WERI-Rb-1 (cell line): ENCODE data around the gene PDE9A.

Source experiments
- DNase-seq: peaks from one replicate; pipeline ENCODE4 v3.0.0-alpha.2; 2020
- H3K27ac ChIP-seq: fragments of 250-450 bp; sonication (Bioruptor Pico); 2 replicates; pipeline ENCODE4 v1.5.1; 2020; ENCODE audit warnings: mild to moderate bottlenecking, moderate library complexity
- H3K27me3 ChIP-seq: fragments of 250-450 bp; sonication (Bioruptor Pico); 2 replicates; pipeline ENCODE4 v1.5.1; 2021; ENCODE audit warnings: mild to moderate bottlenecking, low read depth, moderate library complexity; ENCODE audit not compliant: insufficient read depth, severe bottlenecking
- H3K36me3 ChIP-seq: fragments of 250-450 bp; sonication (Bioruptor Pico); 2 replicates; pipeline ENCODE4 v1.5.1; 2020; ENCODE audit warnings: mild to moderate bottlenecking, moderate library complexity
- H3K4me3 ChIP-seq: 2 replicates; pipeline ENCODE4 v1.5.1; 2011; ENCODE audit warnings: low read depth, mild to moderate bottlenecking, control low read depth, low read length
- H3K9me3 ChIP-seq: fragments of 250-450 bp; sonication (Bioruptor Pico); 2 replicates; pipeline ENCODE4 v1.5.1; 2021; ENCODE audit warnings: mild to moderate bottlenecking, moderate library complexity; ENCODE audit not compliant: severe bottlenecking
- CTCF ChIP-seq: IDR thresholded peaks from 2 replicates; pipeline ENCODE4 v1.5.1; 2011; ENCODE audit warnings: low read depth, mild to moderate bottlenecking, control low read depth, inconsistent platforms, low read length

Gene PDE9A

GRCh38 chr21:42681296-42682206 lies 28.1 kb downstream of the PDE9A start:
- DNase-seq, result no peak
- Histone ChIP-seq H3K27ac (no peak overlapping the region), H3K36me3 (peaks cover 61% of the 10 kb centered on the region), H3K27me3 (no peaks in the 10 kb centered on the region), H3K9me3 (no peaks in the 10 kb centered on the region), H3K4me3 (no peak overlapping the region)
- TF ChIP-seq CTCF, result no peak

GRCh38 chr21:42682661-42683210 lies 29.3 kb downstream of the PDE9A start:
- no peaks in the 10 kb centered on the region for H3K27me3 ChIP-seq
- no peak overlapping the region for H3K4me3 ChIP-seq
- no peaks in the 10 kb centered on the region for H3K9me3 ChIP-seq
- H3K27ac ChIP-seq, result no peak overlapping the region
- no peak for DNase-seq
- no peak for TF ChIP-seq CTCF
- peaks cover 73% of the 10 kb centered on the region for H3K36me3 ChIP-seq

- H3K27ac ChIP-seq, result no peak overlapping the region
- H3K27me3 ChIP-seq, result no peaks in the 10 kb centered on the region
- no peak overlapping the region for H3K4me3 ChIP-seq
- H3K36me3 ChIP-seq, result peaks cover 81% of the 10 kb centered on the region
- no peak for TF ChIP-seq CTCF
- no peaks in the 10 kb centered on the region for H3K9me3 ChIP-seq
- DNase-seq, result no peak
Observed at GRCh38 chr21:42683371-42684108, 30.1 kb downstream of the PDE9A start.

GRCh38 chr21:42684109-42684916 lies 30.9 kb downstream of the PDE9A start:
- H3K9me3 ChIP-seq, result no peaks in the 10 kb centered on the region
- no peak overlapping the region for H3K27ac ChIP-seq
- no peaks in the 10 kb centered on the region for H3K27me3 ChIP-seq
- peaks cover 88% of the 10 kb centered on the region for H3K36me3 ChIP-seq
- no peak for TF ChIP-seq CTCF
- H3K4me3 ChIP-seq, result no peak overlapping the region
- DNase-seq, result no peak

GRCh38 chr21:42685036-42685435 lies 31.6 kb downstream of the PDE9A start:
- H3K27me3 ChIP-seq, result no peaks in the 10 kb centered on the region
- TF ChIP-seq CTCF, result no peak
- peaks cover 86% of the 10 kb centered on the region for H3K36me3 ChIP-seq
- no peak overlapping the region for H3K27ac ChIP-seq
- no peaks in the 10 kb centered on the region for H3K9me3 ChIP-seq
- no peak overlapping the region for H3K4me3 ChIP-seq
- no peak for DNase-seq
